Measurements from ENCODE around the gene SLC39A9.

GRCh38 chr14:69398053-69398817 is at the start of gene SLC39A9, which contains the start of gene ERH:
- TF ChIP-seq SP1 (IDR thresholded peaks at IDR 0.05), result no peak
- peak; percentile 40 for TF ChIP-seq PKNOX1 (IDR thresholded peaks at IDR 0.05)
- TF ChIP-seq TARDBP (IDR thresholded peaks at IDR 0.05), result peak; percentile 72; the same call in 1 of the 2 replicates
- TF ChIP-seq FOXK2 (IDR thresholded peaks at IDR 0.05), result no peak
- TF ChIP-seq SUZ12 (IDR thresholded peaks at IDR 0.05), result no peak
- TF ChIP-seq BHLHE40 (IDR thresholded peaks at IDR 0.05; ENCODE audit: borderline replicate concordance), result no peak
- TF ChIP-seq FOXA1 (IDR thresholded peaks at IDR 0.05), result no peak
- peak; percentile 79 for TF ChIP-seq L3MBTL2 (conservative IDR thresholded peaks at IDR 0.05)
- no peak for TF ChIP-seq CTBP1 (IDR thresholded peaks at IDR 0.05; ENCODE audit: borderline replicate concordance)
- no peak for TF ChIP-seq FOXM1 (IDR thresholded peaks at IDR 0.05; ENCODE audit: borderline replicate concordance)
- no peak for TF ChIP-seq ARNT (IDR thresholded peaks at IDR 0.05)
- no peak for TF ChIP-seq HDGF (IDR thresholded peaks at IDR 0.05; ENCODE audit: borderline replicate concordance)
